ENCODE data around the gene LSR.

GRCh38 chr19:35216833-35217648 is 31.8 kb upstream of the LSR start:
- no peak for TF ChIP-seq CTCF (IDR thresholded peaks at IDR 0.05)
- no peak for TF ChIP-seq POLR2A (IDR thresholded peaks at IDR 0.05)
- TF ChIP-seq POLR2AphosphoS5 (IDR thresholded peaks at IDR 0.05) = no peak

Data from prostate gland (tissue), 2 donors.